ENCODE measurements around the gene ERVMER34-1.
A peak's percentile ranks its signal among the peaks of the same experiment; 100 is the strongest.

ERVMER34-1 gene

DNA sequence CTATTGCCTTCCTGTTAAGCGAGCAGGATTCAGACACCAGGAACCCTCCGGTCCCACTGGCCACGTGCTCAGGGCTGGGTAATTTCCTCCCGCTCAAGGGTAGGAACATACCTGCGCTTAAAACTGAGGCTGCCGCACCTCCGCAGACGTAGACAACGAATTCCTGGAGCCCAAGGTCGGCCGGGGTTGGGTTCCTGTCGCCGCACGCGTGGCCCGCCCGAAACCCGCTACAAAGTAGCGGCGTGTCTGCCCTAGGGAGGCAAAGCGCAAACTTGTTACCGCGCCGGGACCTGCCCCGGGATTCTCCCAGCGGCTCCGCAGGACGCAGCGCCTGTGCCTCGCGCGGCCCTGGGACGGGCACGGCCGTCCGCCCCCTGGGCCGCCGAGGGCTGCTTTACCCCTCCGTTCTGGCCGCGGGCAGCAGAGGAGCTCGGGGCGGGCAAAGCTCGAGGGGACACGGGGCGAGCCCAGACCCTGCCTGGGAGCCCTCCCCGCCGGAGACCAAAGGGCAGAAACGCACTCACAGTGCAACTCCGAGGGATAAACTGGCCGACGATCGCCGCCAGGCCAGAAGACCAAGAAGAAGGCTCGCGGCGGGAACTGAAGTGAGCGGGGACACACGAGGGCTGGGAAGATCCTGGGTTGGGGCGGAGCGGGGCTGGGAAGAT, at the start of gene ERVMER34-1:
ERVMER34-1 (minus strand) TSS at position 607 of the 668 bp plus-strand sequence. CDS start 5,905 bp downstream, outside the sequence.
- DNase-seq, result peak; percentile 29

- no peak for DNase-seq
Observed at GRCh38 chr4:52799813-52800212, 48.6 kb upstream of the ERVMER34-1 start.

DNA sequence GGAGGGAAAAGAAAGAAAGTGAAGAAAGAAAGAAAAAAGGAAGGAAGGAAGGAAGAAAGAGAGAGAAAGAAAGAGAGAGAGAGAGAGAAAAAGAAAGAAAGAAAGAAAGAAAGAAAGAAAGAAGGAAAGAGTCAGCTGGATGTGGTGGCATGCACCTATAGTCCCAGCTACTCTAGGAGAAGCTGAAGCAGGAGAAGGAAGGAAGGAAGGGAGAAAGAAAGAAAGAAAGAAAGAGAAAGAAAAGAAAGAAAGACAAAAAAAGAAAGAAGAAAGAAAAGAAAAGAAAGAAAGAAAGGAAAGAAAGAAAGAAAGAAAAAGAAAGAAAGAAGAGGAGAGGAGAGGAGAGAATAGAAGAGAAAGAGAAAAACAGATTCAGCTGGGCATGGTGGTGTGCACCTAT, 44.3 kb upstream of the ERVMER34-1 start:
- DNase-seq, result no peak

- no peak for DNase-seq
Observed at GRCh38 chr4:52791936-52792335, 40.7 kb upstream of the ERVMER34-1 start.

GRCh38 chr4:52789774-52790173, 38.5 kb upstream of the ERVMER34-1 start:
- DNase-seq, result no peak

DNA sequence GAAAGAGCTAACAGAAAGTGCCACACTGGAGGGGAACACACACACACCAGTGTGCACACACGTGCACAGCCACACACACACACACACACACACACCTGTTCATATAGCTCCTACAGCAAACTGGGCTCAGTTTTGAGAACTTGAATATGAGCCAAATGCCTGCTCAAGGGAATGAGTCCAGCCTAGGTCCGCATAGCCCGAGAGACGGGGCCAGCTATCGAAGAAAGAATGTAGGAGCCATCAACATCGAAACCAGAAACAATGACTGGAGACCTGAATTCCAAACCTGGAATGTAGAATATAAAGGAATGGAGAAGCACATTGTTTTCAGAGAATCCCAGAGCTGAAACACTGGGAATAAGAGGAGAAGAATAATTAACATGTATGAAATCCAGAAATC, 37.6 kb upstream of the ERVMER34-1 start:
- no peak for DNase-seq

DNA sequence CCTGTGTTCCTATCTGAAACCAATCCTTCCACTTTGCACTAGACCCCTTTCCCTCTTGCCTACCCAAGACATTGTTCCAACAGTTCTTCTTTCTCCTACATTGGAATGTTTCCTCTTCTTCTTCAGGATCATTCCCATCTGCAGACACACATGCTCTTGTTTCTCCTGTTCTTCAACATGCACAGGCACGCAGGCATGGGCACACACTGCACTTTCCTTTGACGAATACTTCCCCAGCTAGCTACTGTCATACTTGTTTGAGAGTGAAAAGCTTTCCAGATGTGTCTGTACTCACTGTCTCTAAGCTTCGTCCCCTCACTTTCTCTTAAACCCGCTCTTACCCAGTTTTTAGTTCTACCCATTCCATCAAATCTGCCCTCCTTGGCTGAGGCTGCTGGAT, 31.8 kb upstream of the ERVMER34-1 start:
- DNase-seq, result no peak

- no peak for DNase-seq
Observed at GRCh38 chr4:52780617-52781354, 29.6 kb upstream of the ERVMER34-1 start.

- no peak for DNase-seq
Observed at GRCh38 chr4:52780206-52780605, 29.0 kb upstream of the ERVMER34-1 start.

DNA sequence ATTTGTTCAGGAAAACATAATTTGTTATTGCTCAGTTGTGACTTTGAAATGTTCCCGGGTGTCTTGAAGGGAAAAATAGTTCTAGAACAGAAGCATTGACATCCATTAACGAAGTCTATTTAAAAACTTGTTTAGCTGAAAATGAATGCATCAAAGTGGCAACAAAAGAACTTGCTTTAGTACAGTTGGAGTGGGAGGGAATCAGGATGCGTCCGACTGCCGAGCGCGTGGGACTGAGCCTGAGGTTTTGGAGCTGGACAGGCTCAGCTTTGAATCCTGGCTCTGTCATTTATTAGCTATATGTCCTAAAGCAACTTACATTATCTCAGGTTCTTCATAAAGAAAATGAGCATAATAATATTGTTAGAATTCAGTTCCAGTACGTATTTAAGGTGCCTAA, 9.0 kb upstream of the ERVMER34-1 start:
- DNase-seq, result no peak

DNA sequence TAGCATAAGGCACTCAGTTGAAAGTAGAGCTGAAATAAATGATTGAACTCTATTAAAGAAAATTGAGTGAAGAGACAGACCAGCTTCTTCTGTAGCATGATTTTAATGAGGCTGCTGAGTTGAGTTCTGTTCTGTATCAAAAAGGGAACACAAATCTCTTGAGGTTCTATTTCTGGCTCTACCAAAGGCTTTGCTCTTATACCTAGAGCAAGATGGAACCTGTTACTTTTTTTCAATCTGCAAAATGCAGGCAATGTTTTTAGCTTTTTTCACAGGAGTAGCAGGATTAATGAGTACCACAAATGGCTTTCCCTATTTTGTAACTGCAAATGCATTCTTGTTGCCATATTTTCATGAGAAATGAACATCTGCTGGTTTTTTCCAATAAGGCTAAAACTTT, 4.2 kb upstream of the ERVMER34-1 start:
- DNase-seq, result no peak

DNA sequence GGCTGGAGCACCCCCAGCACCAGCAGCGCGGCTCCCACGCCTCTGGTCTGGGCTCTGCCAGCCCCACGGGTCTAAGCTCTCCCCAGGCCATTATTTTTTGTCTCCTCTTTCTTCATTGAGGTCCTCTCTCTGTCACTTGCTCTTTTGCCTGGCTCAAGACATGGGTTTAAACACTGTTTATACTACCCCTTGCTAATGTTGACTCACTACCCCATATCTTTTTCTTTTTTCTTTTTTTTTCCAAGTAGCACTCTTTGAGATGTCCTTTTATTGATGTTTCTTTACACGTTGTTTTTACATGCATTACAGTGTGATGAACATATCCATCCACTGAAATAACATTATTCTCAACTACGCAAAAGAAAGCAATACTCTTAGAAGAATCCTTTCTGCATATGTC, 1.7 kb upstream of the ERVMER34-1 start:
- DNase-seq, result no peak

- DNase-seq, result peak; percentile 25
Observed at GRCh38 chr4:52751487-52751911, 274 bp upstream of the ERVMER34-1 start.

- DNase-seq, result no peak
Observed at GRCh38 chr4:52750213-52750612, 1.0 kb downstream of the ERVMER34-1 start.

- no peak for DNase-seq
Observed at GRCh38 chr4:52748432-52748831, 2.8 kb downstream of the ERVMER34-1 start.

- no peak for DNase-seq
Observed at GRCh38 chr4:52744588-52744987, 6.6 kb downstream of the ERVMER34-1 start.

DNA sequence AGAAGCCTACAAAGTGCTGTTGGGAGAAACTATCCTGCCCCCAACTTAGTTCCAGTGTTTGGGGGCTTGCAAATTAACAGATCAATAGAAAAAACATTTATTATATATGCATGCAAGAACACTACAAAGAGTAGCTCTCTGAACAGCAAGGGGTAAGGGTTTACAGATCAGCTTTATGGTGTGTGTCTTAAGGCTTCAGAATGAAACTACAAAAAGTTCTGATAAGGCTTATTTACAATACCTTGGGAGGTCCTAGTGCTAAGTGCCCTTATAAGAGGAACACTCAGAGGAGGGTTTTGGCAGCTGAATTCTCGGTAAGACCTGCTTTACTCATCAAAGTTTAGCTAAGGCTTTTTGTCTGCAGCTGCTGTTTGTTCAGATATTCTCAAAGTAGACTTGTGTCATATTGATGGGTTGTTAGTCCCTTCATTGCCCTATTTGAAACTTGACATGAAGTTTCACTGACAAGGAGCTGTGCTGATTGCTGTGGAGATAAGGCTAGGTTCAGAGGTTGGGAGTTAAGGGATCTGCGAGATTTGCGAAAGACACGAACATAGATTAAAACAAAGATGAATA, 7.7 kb downstream of the ERVMER34-1 start:
- no peak for DNase-seq

DNA sequence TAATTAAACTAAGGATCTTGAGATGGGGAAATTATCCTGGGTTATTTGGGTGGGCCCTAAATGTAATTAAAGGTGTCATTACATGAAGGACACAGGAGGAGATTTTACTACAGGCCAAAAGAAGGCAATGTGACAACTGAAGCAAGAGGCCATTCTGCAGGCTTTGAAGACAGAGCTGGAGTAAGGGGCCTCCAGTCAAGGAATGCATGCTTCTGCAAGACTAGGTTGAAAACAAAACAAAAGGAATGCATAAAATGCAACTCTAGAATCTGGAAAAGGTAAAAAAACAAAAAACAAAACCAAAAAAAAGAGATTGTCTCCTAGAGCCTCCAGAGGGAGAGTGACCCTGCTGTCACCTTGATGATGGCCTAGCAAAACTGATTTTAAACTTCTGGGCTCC, 21.6 kb downstream of the ERVMER34-1 start:
- DNase-seq, result no peak

DNA sequence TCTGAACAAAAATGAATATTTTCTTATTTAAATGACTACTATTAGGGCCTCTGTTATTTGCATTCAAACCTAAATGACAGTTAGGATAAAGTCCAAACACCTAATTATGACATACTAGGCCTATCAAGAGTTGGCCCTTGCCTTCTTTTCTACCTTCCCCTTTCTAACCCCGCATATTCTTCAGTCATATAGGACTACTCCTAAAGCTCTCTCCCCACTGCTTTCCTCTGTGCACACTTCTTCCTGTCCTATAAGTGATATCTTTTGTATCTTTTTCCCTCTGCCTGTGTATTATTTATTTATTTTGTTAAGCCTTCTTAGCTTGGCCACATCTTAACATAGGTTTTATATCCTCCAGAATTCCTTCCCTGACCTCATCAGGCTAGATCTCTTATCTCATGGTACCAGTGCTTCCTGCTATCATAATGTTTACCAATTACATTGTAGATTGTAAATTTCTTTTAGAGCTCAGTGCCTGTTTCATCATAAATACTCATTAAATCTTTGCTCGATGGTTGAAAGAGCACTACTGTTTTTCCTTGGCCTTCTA, 22.5 kb downstream of the ERVMER34-1 start:
- no peak for DNase-seq

DNA sequence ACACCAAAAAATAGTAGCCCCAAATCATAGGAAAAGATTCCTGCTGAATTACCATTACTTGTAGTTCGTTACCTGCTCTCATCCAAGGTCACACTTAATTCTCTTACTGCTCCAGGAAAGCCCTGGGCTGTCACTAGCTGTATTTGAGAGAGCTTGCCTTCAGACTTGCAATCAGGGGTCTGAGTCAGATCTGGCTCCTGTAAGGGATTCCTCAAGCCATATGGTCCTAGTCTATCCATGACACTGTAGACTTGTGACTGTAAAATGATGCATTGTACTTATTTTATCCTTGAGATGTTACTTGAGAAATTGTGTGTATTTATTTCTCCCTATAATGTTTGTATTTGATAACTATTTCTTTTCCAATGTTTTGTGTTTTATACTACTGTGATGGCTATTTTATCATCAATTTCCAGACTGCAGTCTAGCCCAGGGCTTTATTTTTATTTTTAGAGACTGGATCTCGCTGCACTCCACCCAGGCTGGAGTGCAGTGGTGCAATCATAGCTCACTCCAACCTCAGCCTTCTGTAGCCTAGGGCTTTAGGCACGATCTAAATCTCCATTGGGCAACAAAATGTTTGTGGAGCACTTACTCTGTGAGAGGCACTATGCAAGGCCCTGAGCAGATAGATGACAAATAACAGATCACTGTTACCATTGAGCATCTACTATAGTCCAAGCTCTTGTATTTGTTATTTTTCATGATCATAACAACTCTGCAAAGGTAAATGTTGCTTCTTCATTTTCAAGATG, 24.2 kb downstream of the ERVMER34-1 start:
- DNase-seq, result no peak

GRCh38 chr4:52721968-52722815, 29.0 kb downstream of the ERVMER34-1 start:
- peak; percentile 90 for DNase-seq

GRCh38 chr4:52718123-52718522, 33.1 kb downstream of the ERVMER34-1 start:
- DNase-seq, result peak; percentile 34
